ENCODE measurements around the gene AKAP5. TPM values are rescaled to one million over a fixed set of nuclear protein-coding genes. Genes with fewer than 3 reads are reported as not detected.

Gene AKAP5
- total and polyA plus RNA-seq, 2 of the 8 experiments (the other 6 are each of a cell fraction or from before 2014, with no cell fraction given), result 0.50 to 3.8 TPM

DNA sequence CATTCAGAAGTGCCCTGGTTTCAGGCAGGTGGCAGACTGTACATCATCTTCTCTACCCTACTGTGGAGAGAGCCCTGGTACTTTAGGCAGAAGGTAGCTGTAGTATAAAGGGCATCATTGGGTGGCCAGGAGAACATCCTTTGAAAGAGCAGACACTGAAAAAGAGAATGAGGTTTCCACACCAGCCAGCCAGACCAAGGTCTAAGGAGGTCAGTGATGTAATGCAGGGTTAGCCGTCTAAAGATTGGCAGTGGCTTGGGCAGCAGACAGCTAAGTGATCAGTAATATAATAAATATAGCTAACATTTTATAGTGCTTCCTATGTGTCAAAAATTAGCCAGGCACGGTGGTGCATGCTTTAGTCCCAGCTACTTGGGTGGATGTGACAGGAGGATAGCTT, 26.3 kb downstream of the AKAP5 start:
- Histone ChIP-seq H2BK12ac (ENCODE audit: low read depth, low read length) (no peak overlapping the region), H2AFZ (ENCODE audit: low read length) (no peak overlapping the region), H4K91ac (replicated peaks; ENCODE audit: insufficient read length, low read length) (no peak overlapping the region), H3K4me1 (replicated peaks in 1 of 4; ENCODE audit: control insufficient read depth in 3 of 4, insufficient read depth in 4 of 4, low read length in 3 of 4) (no peaks in the 10 kb centered on the region), H3K4me3 (ENCODE audit: extremely low read depth in 1 of 4, insufficient read depth in 2 of 4, low read depth in 3 of 4, low read length in 4 of 4) (no peak overlapping the region), H3K27me3 (replicated peaks in 1 of 4; ENCODE audit: control insufficient read depth in 3 of 4, extremely low read depth in 1 of 4, insufficient read depth in 3 of 4, low read length in 3 of 4) (no peaks in the 10 kb centered on the region), H3K56ac (replicated peaks; ENCODE audit: insufficient read length, low read depth, low read length) (no peak overlapping the region), H3K9me3 (ENCODE audit: insufficient read depth in 2 of 2, low read depth in 1 of 2, low read length in 1 of 2) (no peaks in the 10 kb centered on the region), H3K79me1 (ENCODE audit: low read depth, low read length) (0 out of 2 replicates have a peak, but pooled peaks cover 4% of the 10 kb centered on the region), H2BK5ac (ENCODE audit: low read depth, low read length) (no peak overlapping the region), H3K23me2 (ENCODE audit: low read depth, low read length) (no peaks in the 10 kb centered on the region), H4K20me1 (replicated peaks in 1 of 2; ENCODE audit: control insufficient read depth in 1 of 2, insufficient read depth in 2 of 2, low read length in 2 of 2) (no peaks in the 10 kb centered on the region), H4K8ac (ENCODE audit: extremely low read depth, insufficient read depth, low read length) (no peak overlapping the region), H3K79me2 (ENCODE audit: control insufficient read depth in 1 of 2, insufficient read depth in 2 of 2, low read length in 2 of 2) (no peaks in the 10 kb centered on the region), H2AK5ac (ENCODE audit: low read depth, low read length) (no peak overlapping the region), H4K5ac (ENCODE audit: insufficient read length, low read depth, low read length) (no peak overlapping the region), H3K4me2 (ENCODE audit: insufficient read depth in 1 of 2, low read depth in 2 of 2, low read length in 2 of 2) (no peak overlapping the region), H3K18ac (ENCODE audit: extremely low read depth, low read length) (no peak overlapping the region), H3K14ac (ENCODE audit: insufficient read length) (no peak overlapping the region), H3K36me3 (ENCODE audit: control insufficient read depth in 2 of 4, insufficient read depth in 4 of 4, low read length in 3 of 4) (peaks cover 7 to 25% (median 16%) of the 10 kb centered on the region in 4 experiments; a peak in 7 of 8 replicates), H3K9ac (replicated peaks in 1 of 4; ENCODE audit: extremely low read depth in 1 of 4, low read depth in 3 of 4, low read length in 3 of 4) (no peak overlapping the region), H2BK15ac (ENCODE audit: low read length) (no peak overlapping the region), H2BK20ac (ENCODE audit: low read length) (no peak overlapping the region), H3K27ac (ENCODE audit: low read depth, low read length) (no peak overlapping the region), H2BK120ac (replicated peaks; ENCODE audit: low read depth, low read length) (no peak overlapping the region), H3K4ac (replicated peaks; ENCODE audit: insufficient read length, low read depth, low read length) (no peak overlapping the region), H3K23ac (ENCODE audit: insufficient read length) (no peak overlapping the region)
- CTCF ChIA-PET (ENCODE audit: partially characterized antibody), result interaction anchor here (0.6 to 1.3 kb wide), 4 partner anchors 13 to 138 kb away, joined by 3 to 4 read pairs (median 3); no protein-coding TSS in a partner anchor
- 87% methylated on average over 2 of the region's 2 CpGs; no CpG with 5 or more reads in 1 of the 2 experiments for WGBS, 2 experiments (ENCODE audit: extremely low coverage in 1 of 2, insufficient coverage in 1 of 2, insufficient read length in 1 of 2, insufficient replicate concordance in 2 of 2, low coverage in 1 of 2, low lambda C conversion rate in 2 of 2, missing lambda C conversion rate in 1 of 2)
- DNase-seq (ENCODE audit: low read depth in 1 of 2, low spot score in 2 of 2) (no peak), FAIRE-seq (no peak)
- POLR2A ChIA-PET (ENCODE audit: partially characterized antibody), result interaction anchor here (0.7 to 1.3 kb wide), 5 partner anchors 11 to 104 kb away, joined by 3 read pairs; no protein-coding TSS in a partner anchor
- TF ChIP-seq SAP30 (IDR thresholded peaks at IDR 0.05; ENCODE audit: insufficient read depth, insufficient replicate concordance, low read length) (no peak), TCF12 (IDR thresholded peaks at IDR 0.05; ENCODE audit: low read depth, low read length) (no peak), EZH2 (IDR thresholded peaks at IDR 0.05; ENCODE audit: low read depth, low read length, severe bottlenecking) (no peak), KDM4A (IDR thresholded peaks at IDR 0.05; ENCODE audit: low read depth, low read length, severe bottlenecking) (no peak), JUND (IDR thresholded peaks at IDR 0.05; ENCODE audit: low read length) (no peak), NRF1 (IDR thresholded peaks at IDR 0.05; ENCODE audit: low read depth, low read length) (no peak), RNF2 (IDR thresholded peaks at IDR 0.05; ENCODE audit: borderline replicate concordance, low read depth, low read length, missing control alignments, poor library complexity, severe bottlenecking) (no peak), TAF1 (IDR thresholded peaks at IDR 0.05; ENCODE audit: low read depth, low read length) (no peak), TBP (IDR thresholded peaks at IDR 0.05; ENCODE audit: low read depth, low read length) (no peak), SP4 (IDR thresholded peaks at IDR 0.05; ENCODE audit: low read length) (no peak), TEAD4 (IDR thresholded peaks at IDR 0.05; ENCODE audit: low read depth, low read length) (no peak), BRCA1 (IDR thresholded peaks at IDR 0.05; ENCODE audit: low read depth, low read length) (no peak), PHF8 (conservative IDR thresholded peaks at IDR 0.05; ENCODE audit: low read depth, low read length) (no peak), CHD1 (IDR thresholded peaks at IDR 0.05; ENCODE audit: low read depth, low read length) (no peak)
